Measurements from ENCODE around the gene LTA4H.

DNA sequence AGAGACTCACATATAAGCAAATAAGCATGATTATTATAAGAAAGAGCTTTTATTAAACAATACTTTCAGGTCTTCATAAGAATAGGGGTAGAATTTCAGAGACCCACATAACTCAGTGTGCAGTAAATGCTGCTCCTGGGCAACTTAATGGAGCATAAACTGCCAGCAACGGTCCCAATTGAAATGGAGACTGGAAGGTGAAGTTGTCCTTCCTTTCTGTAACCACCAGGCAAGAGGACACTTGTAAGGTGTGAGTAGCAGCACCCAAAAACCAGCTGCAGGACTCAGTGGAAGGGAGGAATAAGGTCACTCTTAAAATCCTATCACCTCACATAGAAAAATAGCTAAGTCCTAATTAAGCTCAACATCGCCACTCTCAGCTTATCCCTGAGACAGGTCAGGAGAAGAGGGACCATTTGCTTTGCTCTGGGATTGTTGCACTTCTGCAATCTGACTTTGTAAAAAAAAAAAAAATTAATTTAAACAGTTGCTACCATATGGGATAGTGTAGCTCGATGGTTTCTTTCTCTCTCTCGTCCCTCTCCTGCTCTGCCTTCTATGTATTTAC is 22.7 kb upstream of the LTA4H start:
- TF ChIP-seq, protein P1, sequence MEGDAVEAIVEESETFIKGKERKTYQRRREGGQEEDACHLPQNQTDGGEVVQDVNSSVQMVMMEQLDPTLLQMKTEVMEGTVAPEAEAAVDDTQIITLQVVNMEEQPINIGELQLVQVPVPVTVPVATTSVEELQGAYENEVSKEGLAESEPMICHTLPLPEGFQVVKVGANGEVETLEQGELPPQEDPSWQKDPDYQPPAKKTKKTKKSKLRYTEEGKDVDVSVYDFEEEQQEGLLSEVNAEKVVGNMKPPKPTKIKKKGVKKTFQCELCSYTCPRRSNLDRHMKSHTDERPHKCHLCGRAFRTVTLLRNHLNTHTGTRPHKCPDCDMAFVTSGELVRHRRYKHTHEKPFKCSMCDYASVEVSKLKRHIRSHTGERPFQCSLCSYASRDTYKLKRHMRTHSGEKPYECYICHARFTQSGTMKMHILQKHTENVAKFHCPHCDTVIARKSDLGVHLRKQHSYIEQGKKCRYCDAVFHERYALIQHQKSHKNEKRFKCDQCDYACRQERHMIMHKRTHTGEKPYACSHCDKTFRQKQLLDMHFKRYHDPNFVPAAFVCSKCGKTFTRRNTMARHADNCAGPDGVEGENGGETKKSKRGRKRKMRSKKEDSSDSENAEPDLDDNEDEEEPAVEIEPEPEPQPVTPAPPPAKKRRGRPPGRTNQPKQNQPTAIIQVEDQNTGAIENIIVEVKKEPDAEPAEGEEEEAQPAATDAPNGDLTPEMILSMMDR (optimal IDR thresholded peaks at IDR 0.05 in 1 of 3, IDR thresholded peaks at IDR 0.05 in 1 of 3, conservative IDR thresholded peaks at IDR 0.05 in 1 of 3; ENCODE audit: extremely low read depth in 1 of 3, insufficient read depth in 2 of 3, low read length in 3 of 3), result peak in 1 of 3 experiments; percentile 15
- no peak for TF ChIP-seq EZH2 (IDR thresholded peaks at IDR 0.05; ENCODE audit: low read length)
